ENCODE results near the gene FCHO1. TPM values are rescaled to one million over a fixed set of nuclear protein-coding genes. Genes with fewer than 3 reads are reported as not detected.
"Not testable (repeated sequence)": the region's sequence is repeated elsewhere in the genome, so short reads cannot be mapped to it uniquely, and the experiment has no call there.

Gene FCHO1
- total RNA-seq, 4 donors from 2014 or later = 0.13 to 2.1 (median 0.51) TPM; not detected in 1

- intact Hi-C loops (cut with DNase I; ENCODE audit: low total_unique reads) = no loop called here
These were observed 19.3 kb downstream of the FCHO1 start for GRCh38 chr19:17770613-17771012.

GRCh38 chr19:17772172-17772571 is 20.9 kb downstream of the FCHO1 start:
- Histone ChIP-seq H3K4me3 (no peak overlapping the region), H3K9me3 (no peaks in the 10 kb centered on the region), H3K36me3 (no peaks in the 10 kb centered on the region), H3K27ac (no peak overlapping the region), H3K27me3 (peaks cover 6 to 13% (median 13%) of the 10 kb centered on the region in 3 donors), H3K4me1 (no peaks in the 10 kb centered on the region)
- no peak for DNase-seq
- in situ Hi-C loops (cut with MboI; ENCODE audit: low sequenced_read_pairs in 4 of 4) (no loop called here), intact Hi-C loops (cut with DNase I; ENCODE audit: low total_unique reads) (no loop called here)
- no peak for ATAC-seq
- TF ChIP-seq POLR2A (IDR thresholded peaks at IDR 0.05) (no peak), CTCF (IDR thresholded peaks at IDR 0.05 in 4 of 5, conservative IDR thresholded peaks at IDR 0.05 in 1 of 5) (no peak)

More at GRCh38 chr19:17770613-17771012, 19.3 kb downstream of the FCHO1 start:
- no peak overlapping the region for H3K4me3 ChIP-seq
- in situ Hi-C loops (cut with MboI; ENCODE audit: low sequenced_read_pairs in 4 of 4) = no loop called here
- no peak for ATAC-seq
- no peak for TF ChIP-seq CTCF (IDR thresholded peaks at IDR 0.05 in 4 of 5, conservative IDR thresholded peaks at IDR 0.05 in 1 of 5)
- TF ChIP-seq POLR2A (IDR thresholded peaks at IDR 0.05) = no peak
- peaks cover 0 to 3% of the 10 kb centered on the region in 2 donors for H3K4me1 ChIP-seq
- H3K36me3 ChIP-seq = no peaks in the 10 kb centered on the region
- no peak overlapping the region for H3K27ac ChIP-seq
- H3K9me3 ChIP-seq = no peaks in the 10 kb centered on the region
- H3K27me3 ChIP-seq = peaks cover 3 to 8% (median 7%) of the 10 kb centered on the region in 3 donors
- DNase-seq = no peak

- DNase-seq = no peak
- peaks cover 17 to 32% (median 19%) of the 10 kb centered on the region in 3 donors for H3K27me3 ChIP-seq
- in situ Hi-C loops (cut with MboI; ENCODE audit: low sequenced_read_pairs in 4 of 4) (no loop called here), intact Hi-C loops (cut with DNase I; ENCODE audit: low total_unique reads) (no loop called here)
- no peak overlapping the region for H3K4me3 ChIP-seq
- TF ChIP-seq POLR2A (IDR thresholded peaks at IDR 0.05) = no peak
- no peak for TF ChIP-seq CTCF (IDR thresholded peaks at IDR 0.05 in 4 of 5, conservative IDR thresholded peaks at IDR 0.05 in 1 of 5)
- no peak overlapping the region for H3K27ac ChIP-seq
- no peaks in the 10 kb centered on the region for H3K36me3 ChIP-seq
- H3K4me1 ChIP-seq = no peaks in the 10 kb centered on the region
- no peaks in the 10 kb centered on the region for H3K9me3 ChIP-seq
- ATAC-seq = no peak
These were observed 24.1 kb downstream of the FCHO1 start for GRCh38 chr19:17775245-17775927.

GRCh38 chr19:17775991-17776803 is 24.9 kb downstream of the FCHO1 start:
- ATAC-seq = no peak
- Histone ChIP-seq H3K9me3 (no peaks in the 10 kb centered on the region), H3K36me3 (no peaks in the 10 kb centered on the region), H3K27me3 (peaks cover 19 to 32% (median 21%) of the 10 kb centered on the region in 3 donors), H3K27ac (no peak overlapping the region), H3K4me3 (no peak overlapping the region), H3K4me1 (no peaks in the 10 kb centered on the region)
- no peak for DNase-seq
- in situ Hi-C loops (cut with MboI; ENCODE audit: low sequenced_read_pairs in 4 of 4) = no loop called here
- intact Hi-C loops (cut with DNase I; ENCODE audit: low total_unique reads) = no loop called here
- TF ChIP-seq CTCF (IDR thresholded peaks at IDR 0.05 in 4 of 5, conservative IDR thresholded peaks at IDR 0.05 in 1 of 5) (no peak), POLR2A (IDR thresholded peaks at IDR 0.05) (no peak)

- intact Hi-C loops (cut with DNase I; ENCODE audit: low total_unique reads); ATAC-seq; H3K27ac ChIP-seq; H3K36me3 ChIP-seq; DNase-seq; H3K9me3 ChIP-seq; H3K4me3 ChIP-seq; H3K4me1 ChIP-seq; in situ Hi-C loops (cut with MboI; ENCODE audit: low sequenced_read_pairs in 4 of 4): not testable (repeated sequence)
- peaks cover 21 to 32% (median 27%) of the 10 kb centered on the region in 3 donors for H3K27me3 ChIP-seq
These were observed 26.6 kb downstream of the FCHO1 start for GRCh38 chr19:17777840-17778239.

Data from gastrocnemius medialis (tissue), 4 donors.